ENCODE results near the gene MMP21. TPM values are rescaled to one million over a fixed set of nuclear protein-coding genes. Genes with fewer than 3 reads are reported as not detected.

MMP21 gene
- total and polyA plus RNA-seq, 2 donors (not counting 1 experiment from before 2014, with no cell fraction given): 0.05 to 0.17 TPM

DNA sequence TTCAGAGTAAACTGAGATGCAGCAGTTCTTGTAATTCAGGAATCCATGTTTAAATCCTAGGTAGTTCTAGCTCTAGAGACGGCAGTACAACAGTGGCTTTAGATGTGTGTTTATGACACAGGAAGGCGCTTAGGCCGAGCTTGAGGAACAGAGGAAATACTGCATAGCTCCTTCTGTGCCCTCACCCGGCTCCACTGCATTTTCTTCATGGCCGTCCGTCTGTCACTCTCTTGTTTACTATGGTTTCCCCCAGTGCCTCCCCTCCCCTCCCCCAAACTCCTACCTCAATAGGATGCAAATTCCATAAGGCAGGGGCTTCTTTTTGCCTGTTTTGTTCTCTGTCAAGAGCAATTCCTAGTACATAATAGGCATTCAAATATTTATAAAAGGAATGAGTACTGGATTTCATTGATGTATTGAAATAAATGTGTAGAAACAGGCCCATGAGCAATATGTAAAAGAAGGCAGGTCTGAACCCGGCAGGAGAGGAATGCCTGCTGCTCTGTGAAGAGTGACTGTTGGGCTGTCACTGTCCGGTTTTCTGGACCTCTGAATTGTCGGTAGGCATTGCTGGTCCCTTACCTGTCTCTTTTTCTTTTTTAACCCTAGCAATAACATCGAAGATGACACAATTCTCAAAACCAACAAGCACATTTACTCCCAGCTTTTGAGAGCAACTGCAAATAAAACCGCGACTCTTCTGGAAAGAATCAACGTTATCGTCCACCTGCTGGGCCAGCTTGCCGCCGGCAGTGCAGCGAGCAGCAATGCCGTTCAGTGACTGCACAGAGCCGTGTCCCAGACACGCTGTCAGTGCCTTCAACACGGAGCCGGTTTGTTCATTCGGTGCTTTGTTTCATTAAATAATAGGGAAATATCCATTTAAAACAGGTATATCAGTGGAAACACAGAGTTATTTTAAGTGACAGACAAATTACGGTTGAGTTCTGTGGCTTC lies 12.7 kb downstream of the MMP21 start:
- no peaks in the 10 kb centered on the region for H3K9me3 ChIP-seq (ENCODE audit: control insufficient read depth, insufficient read depth, low read depth, low read length)
- H4K20me1 ChIP-seq (ENCODE audit: control insufficient read depth, extremely low read depth, insufficient read depth, low read length): no peaks in the 10 kb centered on the region
- peaks cover 11% of the 10 kb centered on the region for H3K36me3 ChIP-seq (ENCODE audit: control insufficient read depth, insufficient read depth, low read length)
- H3K4me3 ChIP-seq (replicated peaks in 1 of 4; ENCODE audit: control extremely low read depth in 1 of 4, insufficient read depth in 1 of 4, low read depth in 3 of 4, low read length in 4 of 4): no peak overlapping the region
- H3K4me2 ChIP-seq (ENCODE audit: extremely low read depth, insufficient read depth, low read length): no peak overlapping the region
- TF ChIP-seq, protein P1, sequence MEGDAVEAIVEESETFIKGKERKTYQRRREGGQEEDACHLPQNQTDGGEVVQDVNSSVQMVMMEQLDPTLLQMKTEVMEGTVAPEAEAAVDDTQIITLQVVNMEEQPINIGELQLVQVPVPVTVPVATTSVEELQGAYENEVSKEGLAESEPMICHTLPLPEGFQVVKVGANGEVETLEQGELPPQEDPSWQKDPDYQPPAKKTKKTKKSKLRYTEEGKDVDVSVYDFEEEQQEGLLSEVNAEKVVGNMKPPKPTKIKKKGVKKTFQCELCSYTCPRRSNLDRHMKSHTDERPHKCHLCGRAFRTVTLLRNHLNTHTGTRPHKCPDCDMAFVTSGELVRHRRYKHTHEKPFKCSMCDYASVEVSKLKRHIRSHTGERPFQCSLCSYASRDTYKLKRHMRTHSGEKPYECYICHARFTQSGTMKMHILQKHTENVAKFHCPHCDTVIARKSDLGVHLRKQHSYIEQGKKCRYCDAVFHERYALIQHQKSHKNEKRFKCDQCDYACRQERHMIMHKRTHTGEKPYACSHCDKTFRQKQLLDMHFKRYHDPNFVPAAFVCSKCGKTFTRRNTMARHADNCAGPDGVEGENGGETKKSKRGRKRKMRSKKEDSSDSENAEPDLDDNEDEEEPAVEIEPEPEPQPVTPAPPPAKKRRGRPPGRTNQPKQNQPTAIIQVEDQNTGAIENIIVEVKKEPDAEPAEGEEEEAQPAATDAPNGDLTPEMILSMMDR (conservative IDR thresholded peaks at IDR 0.05 in 1 of 2, IDR thresholded peaks at IDR 0.05 in 1 of 2; ENCODE audit: low read depth in 1 of 2, low read length in 2 of 2): no peak
- TF ChIP-seq EZH2 (IDR thresholded peaks at IDR 0.05; ENCODE audit: low read length, missing control alignments): no peak
- H3K79me2 ChIP-seq (ENCODE audit: control insufficient read depth, insufficient read depth, low read length): no peaks in the 10 kb centered on the region
- no peaks in the 10 kb centered on the region for H3K27me3 ChIP-seq (ENCODE audit: control insufficient read depth, insufficient read depth, low read length)
- no peak overlapping the region for H3K27ac ChIP-seq (ENCODE audit: insufficient read depth, low read length)
- H3K4me1 ChIP-seq (ENCODE audit: control insufficient read depth, extremely low read depth, insufficient read depth, low read length): no peaks in the 10 kb centered on the region
- H2AFZ ChIP-seq (ENCODE audit: low read length): no peak overlapping the region
- no peak overlapping the region for H3K9ac ChIP-seq (ENCODE audit: insufficient read depth, low read length)
- DNase-seq (ENCODE audit: low read depth in 2 of 2): no peak

DNA sequence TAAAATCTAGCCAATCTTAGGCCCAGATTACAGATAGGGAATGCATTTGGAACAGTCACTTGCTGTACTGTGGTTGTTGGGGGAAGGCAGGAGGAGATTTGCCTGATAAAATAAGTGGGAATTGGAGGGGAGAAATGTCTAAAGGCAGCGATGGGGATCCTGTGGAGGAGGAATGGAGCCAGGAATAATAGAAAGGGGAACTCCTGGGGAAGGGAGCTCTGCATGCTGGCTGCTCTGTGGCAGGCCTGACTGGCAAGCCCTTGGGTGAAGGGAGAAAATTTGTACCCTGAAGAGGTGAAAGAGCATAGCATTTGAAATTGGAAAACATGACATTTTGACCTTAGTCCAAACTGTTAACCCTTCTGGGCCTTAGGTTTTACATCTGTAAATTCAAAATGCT lies 13.7 kb downstream of the MMP21 start:
- Histone ChIP-seq H3K36me3 (ENCODE audit: control insufficient read depth, insufficient read depth, low read length) (peaks cover 11% of the 10 kb centered on the region), H3K4me2 (ENCODE audit: extremely low read depth, insufficient read depth, low read length) (no peak overlapping the region), H3K9ac (ENCODE audit: insufficient read depth, low read length) (no peak overlapping the region), H3K79me2 (ENCODE audit: control insufficient read depth, insufficient read depth, low read length) (no peaks in the 10 kb centered on the region), H3K27ac (ENCODE audit: insufficient read depth, low read length) (no peak overlapping the region), H3K9me3 (ENCODE audit: control insufficient read depth, insufficient read depth, low read depth, low read length) (no peaks in the 10 kb centered on the region), H4K20me1 (ENCODE audit: control insufficient read depth, extremely low read depth, insufficient read depth, low read length) (no peaks in the 10 kb centered on the region), H2AFZ (ENCODE audit: low read length) (no peak overlapping the region), H3K4me3 (replicated peaks in 1 of 4; ENCODE audit: control extremely low read depth in 1 of 4, insufficient read depth in 1 of 4, low read depth in 3 of 4, low read length in 4 of 4) (no peak overlapping the region), H3K27me3 (ENCODE audit: control insufficient read depth, insufficient read depth, low read length) (no peaks in the 10 kb centered on the region), H3K4me1 (ENCODE audit: control insufficient read depth, extremely low read depth, insufficient read depth, low read length) (no peaks in the 10 kb centered on the region)
- DNase-seq (ENCODE audit: low read depth in 2 of 2): peak in 1 of 2 donors; percentile 3
- no peak for TF ChIP-seq EZH2 (IDR thresholded peaks at IDR 0.05; ENCODE audit: low read length, missing control alignments)
- TF ChIP-seq, protein P1 (conservative IDR thresholded peaks at IDR 0.05 in 1 of 2, IDR thresholded peaks at IDR 0.05 in 1 of 2; ENCODE audit: low read depth in 1 of 2, low read length in 2 of 2): no peak

DNA sequence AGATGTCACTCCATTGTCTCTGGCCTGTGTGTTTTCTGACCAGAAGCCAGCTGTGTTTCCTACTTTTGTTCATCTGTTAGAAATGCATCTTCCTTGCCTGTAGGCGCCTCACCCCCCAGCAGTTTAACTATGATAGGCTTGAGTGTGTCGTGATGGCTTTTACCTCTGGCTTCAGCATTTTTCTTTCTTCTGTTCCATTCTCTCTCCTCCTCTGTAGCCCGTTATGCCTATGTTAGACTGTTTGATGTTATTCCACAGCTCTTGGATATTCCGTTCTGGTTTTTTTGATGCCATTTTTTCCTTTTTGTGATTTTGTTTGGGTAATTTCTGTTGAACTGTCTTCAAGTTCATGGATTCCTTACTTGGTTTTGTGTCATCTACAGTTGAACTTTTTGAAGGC lies 17.9 kb downstream of the MMP21 start:
- Histone ChIP-seq H3K4me1 (ENCODE audit: control insufficient read depth, extremely low read depth, insufficient read depth, low read length) (no peaks in the 10 kb centered on the region), H3K27me3 (ENCODE audit: control insufficient read depth, insufficient read depth, low read length) (no peaks in the 10 kb centered on the region), H3K9ac (ENCODE audit: insufficient read depth, low read length) (no peak overlapping the region), H3K27ac (ENCODE audit: insufficient read depth, low read length) (no peak overlapping the region), H4K20me1 (ENCODE audit: control insufficient read depth, extremely low read depth, insufficient read depth, low read length) (no peaks in the 10 kb centered on the region), H3K4me2 (ENCODE audit: extremely low read depth, insufficient read depth, low read length) (no peak overlapping the region), H2AFZ (ENCODE audit: low read length) (no peak overlapping the region), H3K9me3 (ENCODE audit: control insufficient read depth, insufficient read depth, low read depth, low read length) (no peaks in the 10 kb centered on the region), H3K79me2 (ENCODE audit: control insufficient read depth, insufficient read depth, low read length) (no peaks in the 10 kb centered on the region), H3K4me3 (replicated peaks in 1 of 4; ENCODE audit: control extremely low read depth in 1 of 4, insufficient read depth in 1 of 4, low read depth in 3 of 4, low read length in 4 of 4) (no peak overlapping the region), H3K36me3 (ENCODE audit: control insufficient read depth, insufficient read depth, low read length) (peaks cover 9% of the 10 kb centered on the region)
- DNase-seq (ENCODE audit: low read depth in 2 of 2): no peak
- no peak for TF ChIP-seq EZH2 (IDR thresholded peaks at IDR 0.05; ENCODE audit: low read length, missing control alignments)
- TF ChIP-seq, protein P1 (conservative IDR thresholded peaks at IDR 0.05 in 1 of 2, IDR thresholded peaks at IDR 0.05 in 1 of 2; ENCODE audit: low read depth in 1 of 2, low read length in 2 of 2): no peak
